Measurements from ENCODE around the gene TRPC3. TPM values are rescaled to one million over a fixed set of nuclear protein-coding genes. Genes with fewer than 3 reads are reported as not detected.

The TRPC3 gene
- total RNA-seq, 4 donors from 2014 or later: 0.22 to 1.5 (median 0.83) TPM

- TF ChIP-seq CTCF (IDR thresholded peaks at IDR 0.05; ENCODE audit: low read depth): no peak
These were observed 76.2 kb downstream of the TRPC3 start for GRCh38 chr4:121875652-121876051.

GRCh38 chr4:121873604-121874003, 78.3 kb downstream of the TRPC3 start:
- no peak for TF ChIP-seq CTCF (IDR thresholded peaks at IDR 0.05; ENCODE audit: low read depth)

- no peak for TF ChIP-seq CTCF (IDR thresholded peaks at IDR 0.05; ENCODE audit: low read depth)
These were observed 81.7 kb downstream of the TRPC3 start, which contains the start of gene BBS7 for GRCh38 chr4:121869841-121870822. TSS of gene BBS7 (minus strand) at chr4:121870474. CDS start at chr4:121870313, 161 bp downstream.

- no peak for TF ChIP-seq CTCF (IDR thresholded peaks at IDR 0.05; ENCODE audit: low read depth)
These were observed 88.1 kb downstream of the TRPC3 start for GRCh38 chr4:121863799-121864198.

GRCh38 chr4:121861426-121861825, 90.4 kb downstream of the TRPC3 start:
- TF ChIP-seq CTCF (IDR thresholded peaks at IDR 0.05; ENCODE audit: low read depth): no peak

- no peak for TF ChIP-seq CTCF (IDR thresholded peaks at IDR 0.05; ENCODE audit: low read depth)
These were observed 91.7 kb downstream of the TRPC3 start for GRCh38 chr4:121860121-121860520.

- no peak for TF ChIP-seq CTCF (IDR thresholded peaks at IDR 0.05; ENCODE audit: low read depth)
These were observed 100.5 kb downstream of the TRPC3 start for GRCh38 chr4:121851354-121851753.

Data from subcutaneous adipose tissue (tissue), 4 donors.